ENCODE results near the gene ADARB1.

Gene ADARB1

DNA sequence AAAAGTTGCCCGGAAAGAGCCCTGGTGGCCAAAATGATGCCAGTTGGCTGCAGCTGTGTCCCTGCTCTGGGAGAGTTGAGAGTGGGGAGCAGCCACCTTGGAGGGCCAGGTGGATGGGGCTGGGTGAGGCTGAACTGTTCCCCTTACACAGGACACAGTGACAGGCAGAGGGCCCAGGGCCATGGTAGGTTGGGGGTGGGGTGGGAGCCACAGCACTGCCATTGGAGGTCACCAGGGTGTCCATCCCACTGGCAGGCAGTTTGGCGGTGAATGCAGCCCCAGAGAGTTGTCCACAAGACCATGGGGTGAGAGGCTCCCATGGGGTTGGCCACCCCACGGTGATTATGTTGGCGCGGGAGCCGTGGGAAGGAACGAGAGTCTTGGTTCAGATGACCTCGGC is 125.7 kb downstream of the ADARB1 start:
- DNase-seq (ENCODE audit: low spot score): no peak

DNA sequence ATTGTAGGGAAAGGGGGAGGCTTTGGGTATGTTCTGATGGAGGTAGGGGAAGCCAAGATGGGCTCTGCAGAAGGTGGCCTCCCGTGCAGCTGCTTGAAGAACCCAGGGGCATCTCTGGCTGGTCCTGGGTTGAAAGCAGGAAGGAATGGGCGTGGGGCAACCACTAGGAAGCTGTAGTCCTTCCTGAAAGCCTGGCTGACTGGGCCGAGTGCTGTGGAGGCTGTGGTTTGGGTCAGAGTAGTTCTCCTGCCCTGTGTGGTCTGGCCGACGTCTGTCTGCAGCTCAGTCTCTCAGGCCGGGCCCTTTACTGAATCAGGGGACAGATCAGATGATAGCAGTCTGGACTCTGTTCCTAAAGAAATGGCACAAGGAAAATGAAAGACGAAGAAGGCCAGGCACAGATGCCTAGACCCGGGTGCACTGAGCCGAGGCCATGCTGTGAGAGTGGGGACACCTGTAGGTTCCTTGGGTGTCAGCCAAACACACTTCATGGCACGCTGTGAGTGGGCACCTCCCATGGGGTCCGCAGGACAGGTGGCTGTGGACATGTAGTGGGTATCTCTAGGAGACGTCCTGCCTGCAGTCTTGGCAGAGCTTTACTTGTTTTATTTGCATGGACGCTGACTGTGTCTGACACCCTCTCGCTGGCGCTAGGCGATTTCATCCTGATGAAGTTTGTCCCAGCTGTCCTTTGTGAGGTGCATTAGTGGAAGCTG is 126.4 kb downstream of the ADARB1 start:
- no peak for DNase-seq (ENCODE audit: low spot score)

DNA sequence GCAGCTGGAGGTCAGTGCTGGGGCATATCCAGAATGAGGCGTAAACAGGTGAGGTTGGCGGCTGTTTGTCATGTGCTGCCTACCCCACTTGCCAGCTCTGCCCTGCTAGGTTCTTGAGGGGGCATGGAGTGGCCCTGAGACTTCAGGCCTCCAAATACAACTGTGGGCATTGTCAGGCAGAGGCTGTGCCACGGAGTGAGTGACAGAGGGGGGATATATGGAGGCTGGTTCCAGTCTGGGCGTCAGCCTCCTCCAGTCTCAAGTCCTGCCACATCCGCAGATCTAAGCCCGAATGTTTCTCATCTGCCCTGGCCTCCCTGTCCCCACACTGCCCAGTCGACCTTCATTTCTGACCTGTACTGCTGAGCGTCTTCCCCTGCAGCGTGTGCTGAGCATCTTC is 128.0 kb downstream of the ADARB1 start:
- DNase-seq (ENCODE audit: low spot score): no peak

DNA sequence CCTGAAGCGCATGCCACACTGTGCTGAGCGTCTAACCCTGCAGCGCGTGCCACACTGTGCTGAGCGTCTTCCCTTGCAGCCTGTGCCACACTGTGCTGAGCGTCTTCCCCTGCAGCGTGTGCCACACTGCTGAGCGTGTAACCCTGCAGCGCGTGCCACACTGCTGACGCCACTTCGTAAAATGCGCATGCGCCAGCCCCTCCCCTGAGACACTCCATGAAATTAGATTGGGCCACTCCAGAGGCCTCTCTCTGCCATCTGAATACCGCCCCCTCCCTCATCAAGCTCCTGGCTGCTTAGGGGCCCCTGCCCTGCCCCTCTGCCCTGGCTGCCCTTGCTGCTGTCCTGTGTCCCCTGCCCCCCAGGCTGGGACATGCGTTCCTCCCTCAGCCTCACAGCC is 128.5 kb downstream of the ADARB1 start:
- peak; percentile 88 for DNase-seq (ENCODE audit: low spot score)

DNA sequence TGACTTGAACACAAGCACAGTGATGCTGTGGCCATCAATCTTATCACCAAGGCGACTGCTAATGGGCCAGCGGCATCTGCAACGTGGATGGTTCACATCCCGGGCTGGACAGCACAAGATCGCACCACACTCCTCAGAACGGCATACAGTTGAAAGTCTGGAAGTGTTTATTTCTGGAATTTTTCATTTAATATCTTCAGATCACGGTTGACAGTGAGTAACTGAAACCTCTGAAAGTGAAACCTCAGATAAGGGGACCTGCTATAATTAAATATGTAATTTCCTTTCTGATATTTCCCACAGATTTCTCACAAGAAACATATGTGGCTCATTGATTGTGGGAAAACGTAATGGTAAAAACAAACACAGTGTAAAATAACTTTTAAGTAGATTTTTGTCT is 129.6 kb downstream of the ADARB1 start:
- peak; percentile 60 for DNase-seq (ENCODE audit: low spot score)

DNA sequence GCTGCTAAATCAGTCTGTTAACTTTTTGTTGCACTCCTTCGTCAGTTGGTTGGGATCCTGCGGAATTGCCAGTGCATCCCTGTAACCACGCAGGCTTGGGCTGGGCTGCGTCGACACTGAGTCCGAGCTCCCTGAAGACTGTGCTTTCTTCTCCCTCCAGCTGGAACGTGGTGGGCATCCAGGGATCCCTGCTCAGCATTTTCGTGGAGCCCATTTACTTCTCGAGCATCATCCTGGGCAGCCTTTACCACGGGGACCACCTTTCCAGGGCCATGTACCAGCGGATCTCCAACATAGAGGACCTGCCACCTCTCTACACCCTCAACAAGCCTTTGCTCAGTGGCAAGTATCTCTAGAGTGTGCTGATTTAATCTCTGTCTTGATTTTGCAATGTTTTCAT is 130.0 kb downstream of the ADARB1 start:
- no peak for DNase-seq (ENCODE audit: low spot score)

DNA sequence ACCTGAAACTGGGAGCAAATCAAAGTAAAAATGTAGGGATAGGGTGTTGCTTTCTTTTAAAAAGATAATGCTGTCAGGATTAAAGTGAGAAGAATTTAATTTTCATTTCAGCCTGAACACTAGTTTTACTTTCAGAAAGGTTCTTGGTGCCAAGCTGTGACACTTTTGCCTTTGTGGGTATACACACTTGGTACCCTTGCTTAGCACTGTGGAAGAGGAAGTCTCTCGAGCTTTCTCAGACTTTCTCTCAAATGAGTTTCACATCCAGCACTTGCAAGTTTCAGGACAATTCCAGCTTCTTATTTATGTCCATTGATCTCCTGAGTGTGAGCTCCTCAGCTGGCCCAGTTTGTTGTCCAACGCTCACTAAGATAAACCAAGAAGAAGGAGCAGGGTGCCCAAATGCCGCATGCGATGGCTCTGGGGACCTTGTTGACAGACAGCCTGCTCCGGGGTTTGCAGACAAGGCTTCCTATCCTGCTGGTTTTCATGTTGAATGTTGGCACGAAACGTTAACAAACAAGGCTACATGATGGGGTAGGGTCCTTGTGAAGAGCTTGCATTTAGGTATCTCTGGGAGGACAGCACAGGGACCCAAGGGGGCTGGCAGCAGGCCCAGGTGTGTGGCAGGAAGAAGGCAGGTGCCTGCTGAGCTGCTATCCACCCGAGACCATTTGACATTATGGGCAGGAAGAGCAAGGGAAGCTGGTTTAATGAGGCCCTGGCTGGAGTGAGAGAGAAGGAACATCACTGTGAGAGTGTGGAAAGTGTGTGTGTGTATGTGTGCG is 133.7 kb downstream of the ADARB1 start:
- DNase-seq (ENCODE audit: low spot score): no peak

DNA sequence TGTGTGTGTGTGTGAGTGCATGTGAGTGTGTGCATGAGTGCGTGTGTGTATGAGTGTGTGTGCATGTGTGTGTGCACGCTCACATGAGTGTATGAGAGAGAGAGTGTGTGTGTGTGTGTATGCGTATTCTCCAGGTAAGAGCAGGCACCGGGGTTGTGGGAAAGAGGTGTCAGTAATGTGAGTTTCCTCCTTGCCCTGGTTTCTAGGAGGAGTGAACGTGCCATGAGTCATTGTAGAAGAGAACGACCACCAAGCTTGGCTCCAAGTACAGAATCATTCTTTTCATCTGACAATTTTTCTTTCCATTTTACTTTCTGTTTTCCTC is 134.2 kb downstream of the ADARB1 start:
- DNase-seq (ENCODE audit: low spot score): no peak

DNA sequence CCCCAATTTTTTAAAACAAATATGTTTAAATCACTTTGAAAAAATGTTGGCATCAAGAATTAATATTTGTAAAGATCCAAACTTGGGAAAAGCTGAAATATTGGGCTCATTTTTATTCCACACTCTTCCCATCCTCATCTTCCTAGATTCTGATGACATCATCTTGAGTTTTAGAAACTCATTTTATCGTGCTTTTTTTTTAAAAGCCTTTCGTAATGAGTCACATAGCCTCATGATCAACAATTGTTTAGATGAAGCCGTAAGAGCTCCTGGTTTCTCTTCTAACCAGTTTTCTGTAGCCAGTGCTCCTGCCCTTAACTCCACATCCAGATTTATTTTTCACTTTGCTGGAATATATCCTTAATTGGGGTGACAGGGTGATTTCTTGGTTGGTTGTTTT is 134.7 kb downstream of the ADARB1 start:
- no peak for DNase-seq (ENCODE audit: low spot score)

DNA sequence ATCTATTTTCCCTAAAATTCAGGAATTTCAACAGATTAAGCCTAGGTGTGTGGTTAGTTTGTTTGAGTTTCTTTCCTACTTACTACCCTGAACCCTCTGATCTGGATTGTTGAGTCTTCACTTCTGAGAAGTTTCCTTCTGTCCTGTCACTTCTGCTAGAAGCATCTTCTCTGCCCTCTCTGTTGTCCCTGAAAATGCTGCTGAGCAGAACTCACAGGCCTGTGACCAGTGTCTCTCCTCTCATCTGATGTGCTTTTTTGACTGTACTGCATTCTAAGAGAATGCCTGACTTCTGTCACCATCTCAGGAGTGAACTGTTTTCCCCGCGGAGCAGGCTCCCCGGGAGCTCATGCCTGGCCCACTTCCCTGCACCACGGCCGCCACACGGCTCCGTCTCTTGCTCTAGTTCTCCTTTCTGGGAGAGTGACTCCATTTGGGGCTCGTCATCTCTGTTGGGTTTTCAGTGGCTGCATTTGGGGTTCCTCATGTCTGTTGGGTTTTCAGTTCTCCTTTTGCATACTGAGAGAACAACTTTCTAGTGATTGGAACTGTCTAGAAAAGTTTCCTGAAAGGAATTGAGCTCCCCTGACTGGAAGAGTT is 135.4 kb downstream of the ADARB1 start:
- DNase-seq (ENCODE audit: low spot score): no peak

DNA sequence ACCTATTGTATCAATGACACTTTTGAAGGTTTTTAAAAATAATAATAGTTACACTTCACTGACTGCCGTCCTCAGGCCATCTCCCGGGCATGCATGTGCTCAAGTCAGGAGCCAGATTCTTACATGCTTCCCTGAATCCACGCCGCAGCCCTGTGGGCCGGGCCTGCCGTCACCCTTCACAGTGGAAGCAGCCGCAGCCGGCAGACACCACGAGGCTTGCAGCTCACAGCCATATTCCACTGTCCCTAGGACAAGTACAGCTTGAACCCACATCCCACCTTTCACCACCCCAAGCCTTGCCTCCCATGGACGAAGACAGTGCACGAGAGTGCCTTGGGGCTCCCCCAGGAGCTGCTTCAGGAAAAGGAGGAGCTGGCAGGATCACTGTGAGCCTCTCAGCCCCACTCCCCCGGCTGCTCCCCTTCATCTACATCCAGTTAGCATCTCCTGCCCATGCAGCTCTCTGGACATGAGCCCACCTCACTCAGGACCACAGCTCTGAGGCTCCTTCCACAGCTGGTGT is 136.1 kb downstream of the ADARB1 start:
- DNase-seq (ENCODE audit: low spot score): no peak

DNA sequence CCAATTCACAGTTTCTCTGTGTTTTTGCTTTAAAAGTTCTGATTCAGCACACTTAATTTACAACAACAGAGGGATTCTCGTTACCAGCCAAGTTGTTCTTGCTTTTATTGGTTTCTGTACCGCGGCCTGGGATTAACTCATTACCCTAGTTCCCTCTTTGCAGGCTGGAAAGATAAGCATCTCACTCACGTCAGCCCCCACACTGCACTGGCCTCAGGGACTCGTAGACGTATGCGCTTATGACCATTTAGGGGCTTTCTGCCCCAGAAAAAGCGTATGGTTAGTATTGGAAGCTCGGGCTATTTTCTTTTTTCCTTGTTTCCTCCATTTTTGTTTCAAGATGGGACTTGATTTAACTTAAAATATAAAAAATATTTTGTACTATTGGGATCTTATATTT is 137.3 kb downstream of the ADARB1 start:
- peak; percentile 83 for DNase-seq (ENCODE audit: low spot score)

DNA sequence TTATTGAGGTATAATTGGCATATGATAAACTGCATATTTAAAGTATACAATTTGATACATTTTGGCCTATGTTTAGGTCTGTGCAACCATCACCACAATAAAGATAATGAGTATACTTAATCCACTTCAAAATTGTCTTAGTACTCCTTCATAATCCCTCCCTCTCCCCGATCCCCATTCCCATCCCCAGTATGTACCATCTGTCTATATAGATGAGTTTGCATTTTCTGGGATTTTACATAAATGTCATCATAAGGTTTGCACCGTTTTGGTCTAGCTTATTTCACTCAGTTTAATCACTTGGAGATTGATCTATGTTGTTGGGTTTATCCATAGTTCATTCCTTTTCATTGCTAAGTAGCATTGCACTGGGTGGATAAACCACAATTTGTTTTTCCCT is 139.0 kb downstream of the ADARB1 start:
- DNase-seq (ENCODE audit: low spot score): no peak

DNA sequence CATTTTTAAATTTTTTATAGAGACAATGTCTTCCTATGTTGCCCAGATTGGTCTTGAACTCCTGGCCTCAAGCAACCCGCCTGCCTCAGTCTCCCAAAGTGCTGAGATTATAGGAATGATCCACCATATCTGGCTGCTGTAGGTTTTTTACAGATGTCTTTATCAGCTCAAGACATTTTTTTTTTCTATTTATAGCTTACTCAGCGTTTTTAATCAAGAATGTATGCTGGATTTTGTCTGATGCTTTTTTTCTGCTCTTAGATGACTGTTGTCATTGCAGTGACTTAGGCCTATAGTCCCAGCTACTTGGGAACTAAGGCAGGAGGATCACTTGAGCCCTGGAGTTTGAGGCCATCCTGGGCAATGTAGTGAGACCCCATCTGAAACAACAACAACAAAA is 140.8 kb downstream of the ADARB1 start:
- DNase-seq (ENCODE audit: low spot score): no peak

DNA sequence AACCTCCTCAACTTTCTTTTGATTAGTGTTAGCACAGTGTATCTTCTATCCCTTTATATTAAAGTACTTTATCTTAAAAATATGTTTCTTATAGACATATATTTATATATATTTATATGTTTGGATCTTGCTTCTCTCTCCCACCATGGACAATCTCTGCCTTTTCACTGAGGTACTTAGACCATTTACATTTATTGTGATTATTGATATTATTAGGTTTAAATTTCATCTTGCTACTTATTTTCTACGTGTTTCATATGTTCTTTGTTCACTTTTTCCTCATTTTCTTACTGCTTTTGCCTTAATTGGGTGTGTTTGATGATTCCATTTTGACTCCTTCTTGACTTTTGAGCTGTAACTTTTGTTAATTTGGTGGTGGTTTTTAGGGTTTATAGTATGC is 142.6 kb downstream of the ADARB1 start:
- DNase-seq (ENCODE audit: low spot score): no peak

DNA sequence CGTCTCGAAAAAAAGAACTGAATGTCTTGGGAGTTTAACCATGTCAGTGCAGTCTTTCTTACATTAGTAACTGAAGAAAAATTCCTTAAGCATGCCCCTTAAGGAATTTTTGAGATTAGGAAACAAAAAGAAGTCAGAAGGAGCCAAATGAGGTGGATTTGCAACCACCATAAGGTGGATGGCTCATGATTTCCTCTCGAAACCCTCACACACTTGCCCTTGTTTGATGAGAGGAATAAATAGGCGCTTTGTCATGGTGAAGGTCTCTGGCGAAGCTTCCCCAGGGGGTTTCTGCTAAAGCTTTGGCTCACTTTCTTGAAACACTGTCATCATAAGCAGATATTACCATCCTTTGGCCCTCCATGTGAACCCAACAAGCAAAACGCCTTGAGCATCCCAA is 145.1 kb downstream of the ADARB1 start:
- no peak for DNase-seq (ENCODE audit: low spot score)

DNA sequence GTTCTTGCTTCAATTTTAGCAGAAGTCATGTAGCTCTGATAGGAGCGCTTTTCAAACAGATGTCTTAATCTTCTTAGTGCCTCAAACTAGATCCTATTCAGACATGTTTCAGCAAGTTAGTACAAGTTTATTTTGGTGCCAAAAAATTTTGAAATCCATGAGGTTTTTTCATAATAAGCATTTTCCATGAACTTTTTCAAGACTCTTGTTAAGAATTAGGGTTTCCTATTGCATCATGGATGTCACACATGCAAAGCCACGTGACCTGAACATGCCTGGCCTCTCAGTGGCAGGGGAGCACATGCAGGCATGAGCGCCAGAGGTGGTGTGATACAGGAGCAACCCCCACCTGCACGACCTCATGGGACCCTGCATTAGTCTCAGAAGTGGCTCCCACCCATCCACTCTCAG is 145.7 kb downstream of the ADARB1 start:
- DNase-seq (ENCODE audit: low spot score): no peak

DNA sequence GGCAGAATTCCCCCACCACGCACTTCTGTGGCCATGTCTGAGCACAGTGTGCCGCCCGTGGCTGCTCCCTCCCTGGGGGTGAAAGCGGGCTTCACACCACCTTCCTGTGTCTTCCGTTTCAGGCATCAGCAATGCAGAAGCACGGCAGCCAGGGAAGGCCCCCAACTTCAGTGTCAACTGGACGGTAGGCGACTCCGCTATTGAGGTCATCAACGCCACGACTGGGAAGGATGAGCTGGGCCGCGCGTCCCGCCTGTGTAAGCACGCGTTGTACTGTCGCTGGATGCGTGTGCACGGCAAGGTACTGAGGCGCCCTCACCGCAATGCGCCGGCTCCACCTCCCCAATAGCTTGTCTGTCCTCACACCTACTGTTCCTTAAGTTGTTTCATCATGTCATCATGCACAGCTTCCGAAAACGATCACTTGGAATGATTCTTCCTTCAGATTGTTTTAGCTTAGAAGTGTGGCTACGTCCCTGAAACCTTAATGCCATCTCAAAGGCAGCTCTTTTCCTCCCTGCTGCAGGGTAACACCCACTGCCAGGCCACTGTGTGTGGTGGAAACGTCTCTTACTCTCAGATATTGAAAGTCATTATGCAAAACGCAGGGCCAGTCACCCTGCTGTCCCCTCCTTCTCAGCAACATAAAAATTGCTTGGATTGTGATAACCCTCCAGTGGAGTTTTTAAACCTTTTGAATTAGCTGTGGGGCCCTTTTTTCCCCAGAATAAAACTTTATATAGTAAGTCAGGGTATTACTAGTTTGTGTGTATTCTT is 146.5 kb downstream of the ADARB1 start:
- no peak for DNase-seq (ENCODE audit: low spot score)

DNA sequence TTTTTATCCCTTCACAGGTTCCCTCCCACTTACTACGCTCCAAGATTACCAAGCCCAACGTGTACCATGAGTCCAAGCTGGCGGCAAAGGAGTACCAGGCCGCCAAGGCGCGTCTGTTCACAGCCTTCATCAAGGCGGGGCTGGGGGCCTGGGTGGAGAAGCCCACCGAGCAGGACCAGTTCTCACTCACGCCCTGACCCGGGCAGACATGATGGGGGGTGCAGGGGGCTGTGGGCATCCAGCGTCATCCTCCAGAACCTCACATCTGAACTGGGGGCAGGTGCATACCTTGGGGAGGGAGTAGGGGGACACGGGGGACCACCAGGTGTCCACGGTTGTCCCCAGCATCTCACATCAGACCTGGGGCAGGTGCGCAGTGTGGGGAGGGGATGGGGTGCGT is 147.6 kb downstream of the ADARB1 start:
- DNase-seq (ENCODE audit: low spot score): no peak

DNA sequence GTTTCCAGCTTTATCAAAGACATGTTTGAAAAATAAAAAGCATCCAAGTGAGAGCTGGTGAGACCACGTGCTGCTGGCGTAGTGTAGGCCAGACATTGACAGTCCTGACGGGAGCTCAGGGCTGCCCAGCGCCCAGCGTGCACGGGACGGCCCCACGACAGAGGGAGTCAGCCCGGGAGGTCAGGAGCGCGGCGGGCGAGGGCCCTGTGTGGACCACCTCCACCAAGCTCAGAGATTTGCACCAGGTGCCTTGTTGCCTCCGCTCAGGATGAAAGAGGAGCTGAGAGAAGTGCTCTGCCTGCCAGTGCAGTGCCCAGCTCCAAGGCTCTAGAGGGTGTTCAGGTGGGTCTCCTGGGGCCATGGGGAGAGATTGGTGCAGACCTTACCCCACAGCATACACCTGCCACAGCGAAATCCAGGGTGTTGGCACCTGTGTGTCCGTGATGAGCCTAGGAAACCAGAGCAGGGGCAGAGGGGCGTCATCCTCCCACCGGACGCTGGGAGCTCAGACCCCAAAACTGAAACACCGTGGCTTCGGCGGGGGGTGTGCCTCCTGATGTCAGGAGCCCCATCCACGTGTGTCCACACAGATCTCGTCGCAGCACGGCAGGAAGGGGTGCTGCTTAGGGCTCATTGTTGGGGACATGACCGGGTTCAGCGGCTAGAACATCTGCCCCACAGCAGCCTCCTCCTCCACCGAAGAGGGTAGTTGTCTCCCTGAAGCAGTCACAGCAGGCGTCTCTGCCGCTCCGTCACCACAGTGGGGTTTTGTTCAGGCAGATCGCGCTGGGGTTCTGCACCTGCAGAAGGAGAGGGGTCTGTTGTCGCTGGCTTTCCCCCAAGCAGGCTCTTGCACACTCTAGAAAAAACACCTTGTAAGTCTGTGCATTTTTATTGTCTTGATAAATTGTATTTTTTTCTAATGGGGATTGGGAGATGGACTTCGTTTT is 149.1 kb downstream of the ADARB1 start:
- no peak for DNase-seq (ENCODE audit: low spot score)

All from SK-N-DZ (cell line).